GM23338 (cell line): ENCODE data around the gene KANK4. TPM values are rescaled to one million over a fixed set of nuclear protein-coding genes. Genes with fewer than 3 reads are reported as not detected.

Experiments used
- ATAC-seq: fragments of 200-7000 bp; cut with Tn5 transposase; 3 replicates; pipeline ENCODE4 v1.9.1; 2020
- DNase-seq: peaks from one replicate; pipeline ENCODE4 v3.0.0-alpha.2; 2015; ENCODE audit warnings: low spot score
- H2AFZ ChIP-seq: fragments of 200-600 bp; sonication (generic); 2 replicates; pipeline ENCODE4 v1.8.0; 2016; ENCODE audit warnings: antibody characterized with exemption, mild to moderate bottlenecking, moderate library complexity
- H3F3A ChIP-seq: fragments of 200-600 bp; sonication (generic); replicated peaks from 2 replicates; pipeline ENCODE4 v1.8.0; 2017; ENCODE audit warnings: antibody characterized with exemption, mixed run types, low read depth
- H3K27ac ChIP-seq: fragments of 200-600 bp; sonication (generic); 2 replicates; pipeline ENCODE4 v1.6.1; 2016; ENCODE audit warnings: low read depth
- H3K27me3 ChIP-seq: fragments of 200-600 bp; sonication (generic); 2 replicates; pipeline ENCODE4 v1.8.0; 2016; ENCODE audit warnings: mild to moderate bottlenecking, mixed run types, moderate library complexity; ENCODE audit not compliant: insufficient read depth
- H3K36me3 ChIP-seq: fragments of 200-600 bp; sonication (generic); 2 replicates; pipeline ENCODE4 v1.8.0; 2016; ENCODE audit warnings: mild to moderate bottlenecking; ENCODE audit not compliant: insufficient read depth
- H3K4me1 ChIP-seq: fragments of 200-600 bp; sonication (generic); 2 replicates; pipeline ENCODE4 v1.8.0; 2016; ENCODE audit warnings: mild to moderate bottlenecking, moderate library complexity; ENCODE audit not compliant: insufficient read depth
- H3K4me2 ChIP-seq: fragments of 200-600 bp; sonication (generic); 2 replicates; pipeline ENCODE4 v1.7.1; 2017; ENCODE audit warnings: mixed run types
- H3K4me3 ChIP-seq: fragments of 200-600 bp; sonication (generic); 2 replicates; pipeline ENCODE4 v1.6.1; 2016; ENCODE audit warnings: mixed run types
- H3K79me2 ChIP-seq: fragments of 200-600 bp; sonication (generic); replicated peaks from 2 replicates; pipeline ENCODE4 v1.8.0; 2017; ENCODE audit warnings: mild to moderate bottlenecking; ENCODE audit not compliant: insufficient read depth
- H3K9me2 ChIP-seq: fragments of 200-600 bp; sonication (generic); 2 replicates; pipeline ENCODE4 v1.8.0; 2017; ENCODE audit not compliant: insufficient read depth
- H4K20me1 ChIP-seq: fragments of 200-600 bp; sonication (generic); replicated peaks from 2 replicates; pipeline ENCODE4 v1.8.0; 2017; ENCODE audit warnings: mild to moderate bottlenecking; ENCODE audit not compliant: insufficient read depth
- H3K27ac Mint-ChIP-seq: 2 replicates; pipeline ENCODE4 v1.8.0; 2020; ENCODE audit warnings: inconsistent platforms, mild to moderate bottlenecking, moderate library complexity, mixed read lengths
- H3K27me3 Mint-ChIP-seq: 3 replicates; pipeline ENCODE4 v1.8.0; 2022; ENCODE audit warnings: low read depth, mild to moderate bottlenecking, moderate library complexity, mixed read lengths, inconsistent platforms; ENCODE audit not compliant: insufficient read depth, poor library complexity
- H3K36me3 Mint-ChIP-seq: 3 replicates; pipeline ENCODE4 v1.8.0; 2021; ENCODE audit warnings: low read depth, mild to moderate bottlenecking, inconsistent platforms, moderate library complexity, mixed read lengths
- H3K4me1 Mint-ChIP-seq: 3 replicates; pipeline ENCODE4 v1.8.0; 2020; ENCODE audit warnings: mild to moderate bottlenecking, inconsistent platforms, mixed read lengths
- H3K4me3 Mint-ChIP-seq: 3 replicates; pipeline ENCODE4 v1.8.0; 2021; ENCODE audit warnings: moderate library complexity, mild to moderate bottlenecking, inconsistent platforms, mixed read lengths
- H3K9me3 Mint-ChIP-seq: 3 replicates; pipeline ENCODE4 v1.8.0; 2020; ENCODE audit warnings: moderate library complexity, mild to moderate bottlenecking, inconsistent platforms, mixed read lengths
- CREB1 ChIP-seq: fragments of 250-450 bp; sonication (Bioruptor Pico); IDR thresholded peaks from 2 replicates; pipeline ENCODE4 v1.5.0; 2020; ENCODE audit warnings: low read depth, mild to moderate bottlenecking, moderate library complexity
- CTCF ChIP-seq, 2 experiments: fragments of 200-600 bp in 1 of 2; sonication (generic) in 1 of 2; conservative IDR thresholded peaks; 2 replicates each; pipeline versions ENCODE4 v1.5.1 to v1.6.1; 2016 to 2017; ENCODE audit warnings: antibody characterized with exemption in 2 of 2, low read depth in 2 of 2, mild to moderate bottlenecking in 2 of 2, moderate library complexity in 1 of 2
- EZH2 ChIP-seq: fragments of 200-600 bp; sonication (generic); IDR thresholded peaks from one replicate; pipeline ENCODE4 v1.8.0; 2017; ENCODE audit warnings: antibody characterized with exemption, mild to moderate bottlenecking, low read depth; ENCODE audit not compliant: unreplicated experiment
- EZH2phosphoT487 ChIP-seq: fragments of 200-600 bp; sonication (generic); IDR thresholded peaks from one replicate; pipeline ENCODE4 v1.8.1; 2018; ENCODE audit warnings: antibody characterized with exemption; ENCODE audit not compliant: unreplicated experiment
- JUNB ChIP-seq: IDR thresholded peaks from one replicate; pipeline ENCODE4 v1.6.1; 2016; ENCODE audit warnings: antibody characterized with exemption; ENCODE audit not compliant: unreplicated experiment
- NANOG ChIP-seq: IDR thresholded peaks from 2 replicates; pipeline ENCODE4 v1.6.1; 2016; ENCODE audit warnings: antibody characterized with exemption, borderline replicate concordance
- POLR2AphosphoS5 ChIP-seq: IDR thresholded peaks from 2 replicates; pipeline ENCODE4 v1.6.1; 2016; ENCODE audit warnings: antibody characterized with exemption, low read depth
- STAT1 ChIP-seq: IDR thresholded peaks from one replicate; pipeline ENCODE4 v1.6.1; 2016; ENCODE audit warnings: antibody characterized with exemption; ENCODE audit not compliant: unreplicated experiment
- ZNF114 ChIP-seq: fragments of 250-450 bp; sonication (Bioruptor Pico); IDR thresholded peaks from 2 replicates; pipeline ENCODE4 v1.5.0; 2020; ENCODE audit warnings: mild to moderate bottlenecking, moderate library complexity
- ZNF331 ChIP-seq: fragments of 250-450 bp; sonication (Bioruptor Pico); IDR thresholded peaks from 2 replicates; pipeline ENCODE4 v1.5.0; 2020; ENCODE audit warnings: low read depth, mild to moderate bottlenecking, moderate library complexity
- ZNF462 ChIP-seq: fragments of 250-450 bp; sonication (Bioruptor Pico); IDR thresholded peaks from 2 replicates; pipeline ENCODE4 v1.5.0; 2020; ENCODE audit warnings: mild to moderate bottlenecking, moderate library complexity
- polyA plus RNA-seq: library from polyadenylated mRNA; unstranded; fragments of >200 nt; fragmentation: Nextera tagmentation; extraction: Ambion mirVana; gene quantifications from 2 replicates; pipeline ENCODE4 v1.2.1, GENCODE V29; 2016
- total RNA-seq: library from RNA; depleted of rRNA; stranded (reverse); fragments of >200 nt; shearing (Covaris generic); gene quantifications from 2 replicates; pipeline ENCODE4 v1.2.3, GENCODE V29; 2014
- TF ChIP-seq, protein P1 (sequence below): IDR thresholded peaks from one replicate; pipeline ENCODE4 v1.6.1; 2018; ENCODE audit warnings: antibody characterized with exemption; ENCODE audit not compliant: unreplicated experiment
- TF ChIP-seq, protein P2 (sequence below): IDR thresholded peaks from 2 replicates; pipeline ENCODE4 v1.6.1; 2016; ENCODE audit warnings: antibody characterized with exemption

Gene KANK4
- total and polyA plus RNA-seq, 2 experiments from 2014 or later = 0.31 to 0.42 TPM

DNA sequence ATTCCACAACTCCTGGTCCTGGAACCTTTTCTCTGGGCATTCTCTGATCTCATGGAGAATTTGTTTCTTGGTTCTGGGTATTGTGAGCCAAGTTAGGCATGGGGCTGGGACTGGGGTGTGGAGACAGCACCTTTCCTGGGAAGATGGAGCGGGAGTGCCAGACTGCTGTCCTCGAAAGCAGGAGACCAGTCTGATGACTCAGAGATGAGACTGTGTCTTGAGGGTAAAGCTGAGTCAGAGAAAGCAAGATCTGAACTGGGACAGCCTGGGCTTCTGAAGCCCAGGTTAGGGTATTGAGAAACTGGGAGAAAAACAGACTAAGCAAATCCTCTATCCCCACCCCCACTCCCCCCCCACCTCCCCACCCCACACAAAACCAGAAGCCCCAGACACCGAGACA is 2.2 kb upstream of the KANK4 start:
- no peaks in the 10 kb centered on the region for H3K79me2 ChIP-seq
- ATAC-seq (no peak), DNase-seq (no peak)
- Mint-ChIP-seq H3K27ac (no peak overlapping the region), H3K4me3 (no peak overlapping the region), H3K27me3 (peaks cover 35% of the 10 kb centered on the region), H3K36me3 (no peaks in the 10 kb centered on the region; the same call in 2 of the 3 replicates), H3K4me1 (peaks cover 10% of the 10 kb centered on the region), H3K9me3 (no peaks in the 10 kb centered on the region; the same call in 2 of the 3 replicates)
- H3K27me3 ChIP-seq = peaks cover 50% of the 10 kb centered on the region
- no peak overlapping the region for H3K4me3 ChIP-seq
- no peaks in the 10 kb centered on the region for H3K9me2 ChIP-seq
- H3K27ac ChIP-seq = no peak overlapping the region
- H3K4me2 ChIP-seq = no peak overlapping the region
- H2AFZ ChIP-seq = no peak overlapping the region
- H4K20me1 ChIP-seq = no peaks in the 10 kb centered on the region
- no peaks in the 10 kb centered on the region for H3F3A ChIP-seq
- H3K4me1 ChIP-seq = no peaks in the 10 kb centered on the region; the same call in 1 of the 2 replicates
- H3K36me3 ChIP-seq = no peaks in the 10 kb centered on the region
- TF ChIP-seq, protein P1, sequence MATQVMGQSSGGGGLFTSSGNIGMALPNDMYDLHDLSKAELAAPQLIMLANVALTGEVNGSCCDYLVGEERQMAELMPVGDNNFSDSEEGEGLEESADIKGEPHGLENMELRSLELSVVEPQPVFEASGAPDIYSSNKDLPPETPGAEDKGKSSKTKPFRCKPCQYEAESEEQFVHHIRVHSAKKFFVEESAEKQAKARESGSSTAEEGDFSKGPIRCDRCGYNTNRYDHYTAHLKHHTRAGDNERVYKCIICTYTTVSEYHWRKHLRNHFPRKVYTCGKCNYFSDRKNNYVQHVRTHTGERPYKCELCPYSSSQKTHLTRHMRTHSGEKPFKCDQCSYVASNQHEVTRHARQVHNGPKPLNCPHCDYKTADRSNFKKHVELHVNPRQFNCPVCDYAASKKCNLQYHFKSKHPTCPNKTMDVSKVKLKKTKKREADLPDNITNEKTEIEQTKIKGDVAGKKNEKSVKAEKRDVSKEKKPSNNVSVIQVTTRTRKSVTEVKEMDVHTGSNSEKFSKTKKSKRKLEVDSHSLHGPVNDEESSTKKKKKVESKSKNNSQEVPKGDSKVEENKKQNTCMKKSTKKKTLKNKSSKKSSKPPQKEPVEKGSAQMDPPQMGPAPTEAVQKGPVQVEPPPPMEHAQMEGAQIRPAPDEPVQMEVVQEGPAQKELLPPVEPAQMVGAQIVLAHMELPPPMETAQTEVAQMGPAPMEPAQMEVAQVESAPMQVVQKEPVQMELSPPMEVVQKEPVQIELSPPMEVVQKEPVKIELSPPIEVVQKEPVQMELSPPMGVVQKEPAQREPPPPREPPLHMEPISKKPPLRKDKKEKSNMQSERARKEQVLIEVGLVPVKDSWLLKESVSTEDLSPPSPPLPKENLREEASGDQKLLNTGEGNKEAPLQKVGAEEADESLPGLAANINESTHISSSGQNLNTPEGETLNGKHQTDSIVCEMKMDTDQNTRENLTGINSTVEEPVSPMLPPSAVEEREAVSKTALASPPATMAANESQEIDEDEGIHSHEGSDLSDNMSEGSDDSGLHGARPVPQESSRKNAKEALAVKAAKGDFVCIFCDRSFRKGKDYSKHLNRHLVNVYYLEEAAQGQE = no peak
- TF ChIP-seq ZNF114 (CRISPR knock-in tag) = no peak
- TF ChIP-seq POLR2AphosphoS5 = no peak
- TF ChIP-seq ZNF462 (CRISPR knock-in tag) = no peak
- no peak for TF ChIP-seq JUNB
- no peak for TF ChIP-seq CTCF (conservative IDR thresholded peaks at IDR 0.05; ENCODE audit: low read depth in 2 of 2)
- no peak for TF ChIP-seq NANOG
- TF ChIP-seq EZH2 = no peak
- TF ChIP-seq, protein P2, sequence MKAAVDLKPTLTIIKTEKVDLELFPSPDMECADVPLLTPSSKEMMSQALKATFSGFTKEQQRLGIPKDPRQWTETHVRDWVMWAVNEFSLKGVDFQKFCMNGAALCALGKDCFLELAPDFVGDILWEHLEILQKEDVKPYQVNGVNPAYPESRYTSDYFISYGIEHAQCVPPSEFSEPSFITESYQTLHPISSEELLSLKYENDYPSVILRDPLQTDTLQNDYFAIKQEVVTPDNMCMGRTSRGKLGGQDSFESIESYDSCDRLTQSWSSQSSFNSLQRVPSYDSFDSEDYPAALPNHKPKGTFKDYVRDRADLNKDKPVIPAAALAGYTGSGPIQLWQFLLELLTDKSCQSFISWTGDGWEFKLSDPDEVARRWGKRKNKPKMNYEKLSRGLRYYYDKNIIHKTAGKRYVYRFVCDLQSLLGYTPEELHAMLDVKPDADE = no peak
- TF ChIP-seq CREB1 (CRISPR knock-in tag) = no peak
- no peak for TF ChIP-seq ZNF331 (CRISPR knock-in tag)
- TF ChIP-seq STAT1 = no peak
- no peak for TF ChIP-seq EZH2phosphoT487
